Thoracic aorta (tissue), 2 donors: ENCODE data around the gene ERN1. TPM values are rescaled to one million over a fixed set of nuclear protein-coding genes. Genes with fewer than 3 reads are reported as not detected.

ENCODE experiments used
- ATAC-seq: fragments of 150-250 bp; one replicate; pipeline ENCODE4 v1.8.0; 2017; ENCODE audit warnings: low read depth; ENCODE audit not compliant: insufficient number of reproducible peaks, low FRiP score
- DNase-seq: peaks from one replicate; pipeline ENCODE4 v3.0.0-alpha.2; 2020; ENCODE audit warnings: low spot score
- H3K27ac ChIP-seq, 2 donors: fragments of 200-600 bp; sonication (generic); 1 replicate in 1 of 2; 2 replicates in 1 of 2; pipeline ENCODE4 v1.5.1; 2016; ENCODE audit warnings: mild to moderate bottlenecking in 2 of 2, moderate library complexity in 2 of 2
- H3K27me3 ChIP-seq: fragments of 200-600 bp; sonication (generic); replicated peaks from 2 replicates; pipeline ENCODE4 v1.6.0; 2016; ENCODE audit warnings: mild to moderate bottlenecking; ENCODE audit not compliant: insufficient read depth
- H3K36me3 ChIP-seq: fragments of 200-600 bp; sonication (generic); one replicate; pipeline ENCODE4 v1.5.1; 2016
- H3K4me1 ChIP-seq, 2 donors: fragments of 200-600 bp; sonication (generic); 1 replicate in 1 of 2; 2 replicates in 1 of 2; pipeline versions ENCODE4 v1.5.1 to v1.6.0; 2016; ENCODE audit warnings: low read depth in 2 of 2, mild to moderate bottlenecking in 1 of 2; ENCODE audit not compliant: control insufficient read depth in 1 of 2
- H3K4me3 ChIP-seq: fragments of 200-600 bp; sonication (generic); 2 replicates; pipeline ENCODE4 v1.5.1; 2016; ENCODE audit warnings: mild to moderate bottlenecking
- H3K9me3 ChIP-seq: fragments of 200-600 bp; sonication (generic); 2 replicates; pipeline ENCODE4 v1.5.1; 2016
- CTCF ChIP-seq: fragments of 200-600 bp; sonication (generic); IDR thresholded peaks from one replicate; pipeline ENCODE4 v1.5.1; 2019; ENCODE audit warnings: antibody characterized with exemption
- total RNA-seq, 2 donors: library from RNA; depleted of rRNA; stranded (reverse); fragments of >200 nt; gene quantifications; one replicate each; pipeline versions ENCODE4 v1.1.0 to v1.2.3, GENCODE V29; 2016

ERN1 gene
- total RNA-seq, 2 donors from 2014 or later = 13.0 to 22.7 TPM

- no peaks in the 10 kb centered on the region for H3K4me1 ChIP-seq
- H3K36me3 ChIP-seq = peaks cover 71% of the 10 kb centered on the region
These were observed 81.1 kb downstream of the ERN1 start for GRCh38 chr17:64048805-64049204.

GRCh38 chr17:64045176-64045575 lies 84.8 kb downstream of the ERN1 start:
- H3K4me1 ChIP-seq = peaks cover 0 to 9% of the 10 kb centered on the region in 2 donors
- ATAC-seq (no peak), DNase-seq (no peak)
- H3K4me3 ChIP-seq = no peak overlapping the region
- no peaks in the 10 kb centered on the region for H3K9me3 ChIP-seq
- TF ChIP-seq CTCF = no peak
- H3K27me3 ChIP-seq = no peaks in the 10 kb centered on the region
- peaks cover 56% of the 10 kb centered on the region for H3K36me3 ChIP-seq
- H3K27ac ChIP-seq = no peak overlapping the region

More at GRCh38 chr17:64048805-64049204, 81.1 kb downstream of the ERN1 start:
- Histone ChIP-seq H3K27ac (no peak overlapping the region), H3K9me3 (no peaks in the 10 kb centered on the region), H3K4me3 (no peak overlapping the region), H3K27me3 (no peaks in the 10 kb centered on the region)
- ATAC-seq (no peak), DNase-seq (no peak)
- no peak for TF ChIP-seq CTCF

GRCh38 chr17:64042700-64043485 lies 87.1 kb downstream of the ERN1 start:
- no peak for ATAC-seq
- TF ChIP-seq CTCF = no peak
- Histone ChIP-seq H3K27ac (no peak overlapping the region), H3K4me1 (peaks cover 0 to 16% of the 10 kb centered on the region in 2 donors), H3K27me3 (no peaks in the 10 kb centered on the region), H3K36me3 (peaks cover 38% of the 10 kb centered on the region), H3K4me3 (no peak overlapping the region), H3K9me3 (no peaks in the 10 kb centered on the region)
- no peak for DNase-seq

- peaks cover 35% of the 10 kb centered on the region for H3K36me3 ChIP-seq
- ATAC-seq = no peak
- no peaks in the 10 kb centered on the region for H3K27me3 ChIP-seq
- H3K9me3 ChIP-seq = no peaks in the 10 kb centered on the region
- H3K4me1 ChIP-seq = peaks cover 0 to 16% of the 10 kb centered on the region in 2 donors
- TF ChIP-seq CTCF = no peak
- no peak overlapping the region for H3K27ac ChIP-seq
- H3K4me3 ChIP-seq = no peak overlapping the region
- no peak for DNase-seq
These were observed 88.0 kb downstream of the ERN1 start for GRCh38 chr17:64041912-64042311.

- Histone ChIP-seq H3K9me3 (no peaks in the 10 kb centered on the region), H3K4me3 (no peak overlapping the region), H3K36me3 (peaks cover 18% of the 10 kb centered on the region), H3K27me3 (no peaks in the 10 kb centered on the region), H3K4me1 (peaks cover 0 to 16% of the 10 kb centered on the region in 2 donors), H3K27ac (no peak overlapping the region)
- no peak for TF ChIP-seq CTCF
- no peak for DNase-seq
- no peak for ATAC-seq
These were observed 89.7 kb downstream of the ERN1 start for GRCh38 chr17:64040206-64040605.
